Activated naive CD4-positive, alpha-beta T cell treated with anti-CD3 and anti-CD28 coated beads, Interleukin-2, amount 50 U/mL, for 24 hours (primary cell): ENCODE data around the gene UBC.

Experiments
- H3K27ac Mint-ChIP-seq: one replicate; pipeline ENCODE4 v1.8.0; 2021; ENCODE audit warnings: mild to moderate bottlenecking, mixed read lengths
- H3K27me3 Mint-ChIP-seq: one replicate; pipeline ENCODE4 v1.8.0; 2021; ENCODE audit warnings: mixed read lengths
- H3K36me3 Mint-ChIP-seq: one replicate; pipeline ENCODE4 v1.8.0; 2021; ENCODE audit warnings: mixed read lengths
- H3K4me1 Mint-ChIP-seq: one replicate; pipeline ENCODE4 v1.8.0; 2021; ENCODE audit warnings: mixed read lengths
- H3K4me3 Mint-ChIP-seq: one replicate; pipeline ENCODE4 v1.8.0; 2021; ENCODE audit warnings: mild to moderate bottlenecking, mixed read lengths
- H3K9me3 Mint-ChIP-seq: one replicate; pipeline ENCODE4 v1.8.0; 2021; ENCODE audit warnings: mixed read lengths

The UBC gene

DNA sequence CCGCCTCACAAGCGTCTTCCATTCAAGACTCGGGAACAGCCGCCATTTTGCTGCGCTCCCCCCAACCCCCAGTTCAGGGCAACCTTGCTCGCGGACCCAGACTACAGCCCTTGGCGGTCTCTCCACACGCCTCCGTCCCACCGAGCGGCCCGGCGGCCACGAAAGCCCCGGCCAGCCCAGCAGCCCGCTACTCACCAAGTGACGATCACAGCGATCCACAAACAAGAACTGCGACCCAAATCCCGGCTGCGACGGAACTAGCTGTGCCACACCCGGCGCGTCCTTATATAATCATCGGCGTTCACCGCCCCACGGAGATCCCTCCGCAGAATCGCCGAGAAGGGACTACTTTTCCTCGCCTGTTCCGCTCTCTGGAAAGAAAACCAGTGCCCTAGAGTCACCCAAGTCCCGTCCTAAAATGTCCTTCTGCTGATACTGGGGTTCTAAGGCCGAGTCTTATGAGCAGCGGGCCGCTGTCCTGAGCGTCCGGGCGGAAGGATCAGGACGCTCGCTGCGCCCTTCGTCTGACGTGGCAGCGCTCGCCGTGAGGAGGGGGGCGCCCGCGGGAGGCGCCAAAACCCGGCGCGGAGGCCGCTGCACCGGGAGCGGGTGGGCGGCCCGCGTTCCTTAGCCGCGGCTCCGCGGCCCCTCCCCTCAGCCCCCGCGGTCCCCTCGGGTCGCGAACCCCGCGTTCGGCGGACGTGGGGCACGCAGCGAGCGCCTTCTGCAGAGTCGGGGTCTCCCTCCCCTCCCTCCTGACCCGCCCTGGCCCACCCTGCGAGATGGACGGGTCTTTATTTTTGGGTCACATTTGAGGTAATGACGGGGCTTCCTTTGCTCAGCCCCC lies at the start of gene UBC:
TSS of gene UBC (minus strand) at position 259 of the 847 bp plus-strand sequence. CDS start 879 bp downstream, outside the sequence.
- no peaks in the 10 kb centered on the region for H3K9me3 Mint-ChIP-seq
- peaks cover 79% of the 10 kb centered on the region for H3K4me1 Mint-ChIP-seq
- H3K27me3 Mint-ChIP-seq, result no peaks in the 10 kb centered on the region
- H3K27ac Mint-ChIP-seq, result peak within 1 kb of the TSS; percentile 99
- H3K36me3 Mint-ChIP-seq, result peaks cover 28% of the 10 kb centered on the region
- peak within 1 kb of the TSS; percentile 98 for H3K4me3 Mint-ChIP-seq

DNA sequence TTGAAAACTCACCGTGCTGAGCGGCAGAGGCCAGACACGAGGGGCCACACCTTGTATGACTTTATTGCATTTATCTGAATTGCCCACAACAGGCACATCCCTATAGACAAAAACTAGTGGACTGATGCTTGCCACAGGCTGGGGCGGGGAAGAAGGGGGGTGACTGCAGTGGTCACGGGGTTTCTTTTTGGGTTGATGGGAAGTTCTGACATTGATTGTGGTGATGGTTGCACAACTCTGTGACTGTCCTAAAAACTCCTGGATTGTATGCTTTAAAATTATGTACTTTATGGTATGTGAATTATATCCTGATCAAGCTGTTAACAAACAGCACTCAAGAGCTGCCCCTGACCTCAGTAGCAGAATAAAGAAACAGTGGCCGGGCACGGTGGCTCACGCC lies 48.8 kb upstream of the UBC start:
- H3K36me3 Mint-ChIP-seq, result peaks cover 15% of the 10 kb centered on the region

DNA sequence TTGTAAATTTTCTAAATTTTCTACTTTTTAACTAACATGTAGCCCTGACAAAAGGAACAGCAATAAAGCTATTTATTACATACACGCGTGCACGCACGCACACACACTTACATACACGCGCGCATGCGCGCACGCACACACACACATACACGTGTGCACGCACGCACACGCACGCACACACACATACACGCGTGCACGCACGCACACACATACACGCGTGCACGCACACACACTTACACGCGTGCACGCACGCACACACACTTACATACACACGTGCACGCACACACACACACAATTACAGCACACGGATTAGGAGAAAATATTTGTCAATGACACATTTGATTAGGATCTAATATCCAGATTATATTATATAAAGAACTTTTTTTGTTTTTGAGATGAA lies 46.6 kb upstream of the UBC start:
- H3K9me3 Mint-ChIP-seq, result no peaks in the 10 kb centered on the region
- H3K27ac Mint-ChIP-seq, result no peak overlapping the region
- H3K36me3 Mint-ChIP-seq, result peaks cover 18% of the 10 kb centered on the region
- H3K27me3 Mint-ChIP-seq, result no peaks in the 10 kb centered on the region
- H3K4me3 Mint-ChIP-seq, result no peak overlapping the region
- no peaks in the 10 kb centered on the region for H3K4me1 Mint-ChIP-seq

More for the DNA sequence above, 48.8 kb upstream of the UBC start:
- Mint-ChIP-seq H3K4me3 (no peak overlapping the region), H3K27me3 (no peaks in the 10 kb centered on the region), H3K27ac (no peak overlapping the region), H3K9me3 (no peaks in the 10 kb centered on the region), H3K4me1 (no peaks in the 10 kb centered on the region)

DNA sequence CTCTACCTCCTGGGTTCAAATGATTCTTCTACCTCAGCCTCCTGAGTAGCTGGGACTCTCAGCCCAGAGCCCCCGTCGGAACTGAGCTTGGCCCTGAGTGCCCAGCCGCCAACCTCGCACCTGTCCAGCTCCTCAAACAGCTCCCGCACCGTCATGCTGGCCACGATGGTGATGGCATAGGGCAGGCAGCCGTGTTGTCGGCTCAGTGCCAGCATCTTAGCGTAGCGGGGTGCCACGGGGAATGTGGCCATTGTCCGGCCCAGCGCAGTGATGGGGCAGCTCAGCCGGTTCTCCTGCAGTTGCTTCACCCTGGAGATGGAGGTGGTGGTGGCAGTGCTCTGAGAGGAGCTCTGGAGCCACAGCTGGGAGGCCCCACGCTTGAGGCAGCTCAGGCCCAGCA lies 42.1 kb upstream of the UBC start:
- H3K4me3 Mint-ChIP-seq, result no peak overlapping the region
- no peak overlapping the region for H3K27ac Mint-ChIP-seq
- H3K27me3 Mint-ChIP-seq, result no peaks in the 10 kb centered on the region
- H3K36me3 Mint-ChIP-seq, result peaks cover 12% of the 10 kb centered on the region
- no peaks in the 10 kb centered on the region for H3K4me1 Mint-ChIP-seq
- no peaks in the 10 kb centered on the region for H3K9me3 Mint-ChIP-seq

DNA sequence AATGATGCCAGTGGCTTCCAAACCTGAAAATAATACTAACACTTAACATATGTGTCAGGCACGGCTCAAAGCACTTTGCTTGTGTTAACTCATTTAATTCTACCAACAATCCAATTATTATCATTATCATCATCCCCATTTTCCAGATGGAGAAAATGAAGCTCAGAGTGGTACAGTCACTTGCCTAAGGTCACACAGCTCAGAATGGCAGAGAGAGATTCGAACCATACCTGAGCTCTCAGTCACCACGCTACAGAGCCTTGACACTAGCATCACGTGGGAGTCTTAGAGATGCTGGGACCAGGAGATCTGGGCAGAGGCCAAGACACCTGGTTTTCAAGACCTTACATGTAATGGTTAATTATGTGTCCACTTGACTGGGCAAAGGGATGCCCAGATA lies 40.3 kb upstream of the UBC start:
- Mint-ChIP-seq H3K4me1 (no peaks in the 10 kb centered on the region), H3K9me3 (no peaks in the 10 kb centered on the region), H3K27ac (no peak overlapping the region), H3K27me3 (no peaks in the 10 kb centered on the region), H3K4me3 (no peak overlapping the region), H3K36me3 (peaks cover 11% of the 10 kb centered on the region)

DNA sequence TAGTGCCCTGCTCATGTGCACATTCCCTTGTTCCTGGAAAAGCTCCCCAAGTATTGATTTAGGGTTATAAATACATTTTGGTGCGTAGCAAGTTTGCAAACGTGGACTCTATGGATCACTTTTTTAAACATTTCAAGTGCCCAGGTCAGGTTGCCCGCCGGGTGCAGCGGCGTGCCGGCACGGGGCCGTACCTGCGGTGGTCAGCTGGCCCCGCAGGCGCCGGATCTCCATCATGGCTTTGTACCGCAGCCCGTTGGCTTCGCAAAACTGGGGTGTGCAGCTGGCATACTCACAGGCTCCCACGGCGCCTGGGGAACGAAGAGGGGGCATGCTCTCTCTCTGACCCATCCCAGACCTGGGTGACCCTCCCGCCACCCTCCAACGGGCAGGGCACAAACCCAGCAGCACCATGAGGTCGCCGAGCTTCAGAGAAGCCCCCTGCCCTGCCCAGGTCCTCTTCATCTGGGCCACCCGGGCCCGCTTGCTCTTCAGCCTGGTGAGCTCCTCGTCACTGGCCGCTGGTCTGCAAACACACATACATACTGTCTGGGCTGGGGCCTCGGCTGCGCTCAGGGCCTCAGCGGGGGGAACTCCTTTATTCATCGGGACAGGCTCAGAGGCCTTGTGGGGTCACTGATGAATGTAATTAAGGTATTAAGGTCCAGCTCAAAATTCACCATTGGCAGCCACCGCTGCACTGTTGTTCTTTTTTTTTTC lies 39.4 kb upstream of the UBC start:
- Mint-ChIP-seq H3K9me3 (no peaks in the 10 kb centered on the region), H3K36me3 (peaks cover 11% of the 10 kb centered on the region), H3K4me1 (no peaks in the 10 kb centered on the region), H3K27ac (no peak overlapping the region), H3K4me3 (no peak overlapping the region), H3K27me3 (no peaks in the 10 kb centered on the region)

DNA sequence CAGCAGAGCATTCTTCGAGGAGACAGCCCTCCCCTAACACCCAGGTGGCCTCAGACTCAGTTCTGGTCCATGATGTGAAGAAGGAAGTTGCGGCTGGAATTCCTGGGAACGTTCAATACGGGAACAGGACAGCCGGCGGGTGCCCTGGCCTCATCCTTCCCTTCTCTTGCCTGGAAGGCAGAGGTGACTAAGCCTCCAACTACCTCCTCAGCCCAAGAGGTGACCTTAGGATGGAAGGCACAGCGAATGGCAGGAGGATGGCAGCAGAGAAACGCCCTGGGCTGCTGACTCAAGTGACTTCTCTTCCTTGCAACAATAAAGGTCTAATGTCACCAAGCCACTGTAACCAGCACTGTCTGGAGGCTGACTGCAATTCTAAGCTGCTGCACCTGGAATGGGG lies 38.4 kb upstream of the UBC start:
- Mint-ChIP-seq H3K4me1 (no peaks in the 10 kb centered on the region), H3K4me3 (no peak overlapping the region), H3K9me3 (no peaks in the 10 kb centered on the region), H3K36me3 (peaks cover 11% of the 10 kb centered on the region), H3K27ac (no peak overlapping the region), H3K27me3 (no peaks in the 10 kb centered on the region)

DNA sequence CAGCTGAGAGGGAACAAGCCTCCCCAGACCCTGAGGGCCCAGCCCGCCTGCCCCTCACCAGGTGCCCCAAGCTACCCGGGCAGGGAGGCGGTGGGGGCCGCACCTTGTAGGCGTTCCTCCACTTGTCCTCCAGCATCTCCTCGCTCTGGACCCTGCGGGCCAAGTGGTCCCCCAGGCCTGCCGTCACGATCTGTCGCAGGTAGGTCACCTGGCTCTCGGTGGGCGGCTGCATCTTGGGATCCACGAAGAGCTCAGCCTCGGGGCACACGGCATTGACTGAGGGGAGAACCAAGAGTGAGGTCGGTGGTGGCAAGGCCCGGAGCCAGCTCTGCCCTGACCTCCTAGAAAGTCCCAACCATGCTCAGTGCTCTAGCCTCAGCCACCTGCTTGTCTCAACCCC lies 37.8 kb upstream of the UBC start:
- no peaks in the 10 kb centered on the region for H3K9me3 Mint-ChIP-seq
- H3K4me3 Mint-ChIP-seq, result no peak overlapping the region
- peaks cover 8% of the 10 kb centered on the region for H3K36me3 Mint-ChIP-seq
- H3K27ac Mint-ChIP-seq, result no peak overlapping the region
- H3K4me1 Mint-ChIP-seq, result no peaks in the 10 kb centered on the region
- H3K27me3 Mint-ChIP-seq, result no peaks in the 10 kb centered on the region

DNA sequence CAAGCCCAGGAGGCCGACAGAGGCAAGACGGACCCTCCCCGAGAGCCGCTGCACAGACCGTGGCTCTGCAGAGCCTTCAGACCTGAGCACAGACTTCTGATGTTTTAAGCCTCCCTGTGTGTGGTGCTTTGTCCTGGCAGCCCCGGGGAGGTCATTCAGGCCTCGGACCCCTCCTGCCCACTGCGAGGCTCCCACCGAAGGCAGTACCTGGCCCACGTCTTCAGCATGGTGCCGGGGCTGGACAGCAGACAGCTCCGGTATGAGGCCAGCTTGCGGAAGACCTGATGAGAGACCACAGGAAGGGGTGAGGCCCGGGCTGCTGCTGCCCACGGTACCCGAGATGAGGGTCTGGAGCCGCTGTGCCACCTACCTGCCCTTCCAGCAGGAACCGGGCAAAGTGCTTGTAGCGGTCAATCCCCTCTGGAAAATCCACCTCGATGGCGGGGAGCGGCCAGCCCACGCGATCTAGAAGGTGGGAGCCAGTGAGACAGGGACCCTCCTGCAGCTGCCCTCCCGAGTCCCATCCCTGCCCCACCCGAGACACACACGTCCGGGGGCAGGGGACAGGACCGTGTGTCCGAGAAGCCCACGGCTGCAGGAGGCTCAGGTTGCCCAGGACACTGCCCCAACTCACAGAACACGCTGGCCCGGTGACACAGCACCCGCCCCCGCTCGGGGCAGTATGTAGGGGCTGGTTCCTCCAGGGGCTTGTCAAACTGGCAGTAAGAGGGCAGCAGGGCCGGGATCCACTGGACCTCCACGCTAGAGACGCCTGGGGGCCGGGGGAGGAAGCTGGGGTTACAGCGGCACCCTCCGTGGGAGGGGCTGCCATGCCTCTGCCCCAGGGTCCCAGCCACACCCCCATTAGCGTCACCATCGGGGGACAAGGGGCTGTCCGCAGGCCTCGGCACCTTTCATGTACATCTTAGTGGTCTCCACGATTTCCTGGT lies 35.6 kb upstream of the UBC start:
- peaks cover 12% of the 10 kb centered on the region for H3K36me3 Mint-ChIP-seq
- no peaks in the 10 kb centered on the region for H3K27me3 Mint-ChIP-seq
- no peak overlapping the region for H3K27ac Mint-ChIP-seq
- no peak overlapping the region for H3K4me3 Mint-ChIP-seq
- H3K4me1 Mint-ChIP-seq, result no peaks in the 10 kb centered on the region
- H3K9me3 Mint-ChIP-seq, result no peaks in the 10 kb centered on the region

DNA sequence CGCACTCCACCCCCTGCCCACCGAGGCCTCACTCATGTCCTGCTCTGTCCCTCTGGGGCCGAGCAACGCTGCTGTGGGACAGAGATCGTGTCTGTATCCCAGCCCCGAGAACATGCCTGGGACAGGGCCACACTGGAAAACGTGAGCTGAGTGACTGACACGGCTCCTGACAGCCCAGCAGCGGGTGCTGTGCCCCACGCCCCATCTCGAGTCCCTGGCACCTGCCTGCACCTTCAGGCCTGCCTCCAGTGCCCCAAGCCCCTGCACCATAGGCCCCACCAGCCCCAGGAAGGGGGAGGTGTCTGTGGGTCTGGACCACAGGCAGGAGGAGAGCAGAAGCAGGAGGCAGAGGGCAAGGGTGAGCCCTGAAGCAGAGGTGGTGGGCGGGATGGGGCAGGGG lies 34.6 kb upstream of the UBC start:
- H3K36me3 Mint-ChIP-seq, result peaks cover 10% of the 10 kb centered on the region
- no peaks in the 10 kb centered on the region for H3K4me1 Mint-ChIP-seq
- H3K27me3 Mint-ChIP-seq, result no peaks in the 10 kb centered on the region
- H3K4me3 Mint-ChIP-seq, result no peak overlapping the region
- H3K27ac Mint-ChIP-seq, result no peak overlapping the region
- H3K9me3 Mint-ChIP-seq, result no peaks in the 10 kb centered on the region

DNA sequence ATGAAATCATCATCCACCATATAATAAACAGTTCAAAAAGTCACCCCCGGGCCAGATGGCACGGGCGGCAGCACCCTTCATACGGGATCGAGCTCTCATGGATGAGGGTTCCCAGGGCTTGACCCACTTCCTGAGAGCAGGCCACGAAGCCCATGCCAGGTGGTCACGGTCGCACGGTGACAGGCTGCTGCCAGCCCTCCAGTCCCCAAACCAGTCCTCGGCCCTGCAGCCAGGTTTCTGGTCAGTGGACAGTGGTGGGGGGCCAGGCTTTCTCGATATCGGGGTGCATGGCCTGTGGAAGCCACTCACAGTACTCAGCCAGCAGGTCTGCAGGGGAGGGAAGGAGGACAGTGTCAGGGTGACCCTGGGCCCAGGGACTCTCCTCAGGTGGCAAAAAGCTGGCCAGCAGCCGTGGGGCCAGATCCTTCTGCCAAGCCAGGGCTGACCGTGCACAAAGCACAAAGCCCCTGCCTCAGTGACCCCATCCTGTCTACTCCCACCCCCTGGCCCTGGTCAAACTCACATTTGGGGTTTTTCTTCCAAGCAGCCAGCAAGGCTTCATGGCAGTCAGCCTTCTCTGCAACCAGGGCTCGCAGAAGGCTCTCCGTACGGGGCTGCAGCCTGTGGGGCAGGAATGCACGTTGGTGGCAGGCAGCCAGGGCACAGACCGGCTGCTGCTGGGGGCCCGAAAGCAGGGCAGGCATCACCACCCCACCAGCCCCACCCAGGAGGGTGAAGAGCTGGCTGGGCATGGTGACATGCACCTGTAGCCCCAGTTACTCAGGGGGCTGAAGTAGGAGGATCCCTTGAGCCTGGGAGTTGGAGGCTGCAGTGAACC lies 33.3 kb upstream of the UBC start:
- Mint-ChIP-seq H3K27me3 (no peaks in the 10 kb centered on the region), H3K36me3 (peaks cover 12% of the 10 kb centered on the region)

DNA sequence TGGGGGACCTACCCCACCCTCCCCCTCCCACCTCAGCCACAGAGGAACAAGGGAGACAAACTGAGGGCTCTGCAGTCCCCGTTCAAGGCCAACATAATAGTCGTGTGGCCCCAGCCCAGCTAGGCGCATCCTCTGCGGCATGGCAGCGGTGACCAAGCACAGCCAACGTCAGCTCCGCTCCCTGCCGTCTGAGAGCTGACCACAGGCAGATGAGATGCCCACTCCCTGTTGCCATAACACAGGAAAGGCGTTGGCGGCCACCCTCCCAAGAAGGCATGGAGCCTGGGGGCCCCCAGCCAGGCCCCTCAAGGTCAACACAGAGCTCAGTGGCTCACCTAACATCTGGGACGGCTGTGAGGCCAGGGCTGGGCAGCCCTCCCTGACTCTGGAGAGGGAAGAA lies 32.6 kb upstream of the UBC start:
- Mint-ChIP-seq H3K9me3 (no peaks in the 10 kb centered on the region), H3K27me3 (no peaks in the 10 kb centered on the region), H3K4me1 (no peaks in the 10 kb centered on the region), H3K36me3 (peaks cover 12% of the 10 kb centered on the region), H3K4me3 (no peak overlapping the region), H3K27ac (no peak overlapping the region)

More for the DNA sequence above, 33.3 kb upstream of the UBC start:
- Mint-ChIP-seq H3K4me3 (no peak overlapping the region), H3K27ac (no peak overlapping the region), H3K9me3 (no peaks in the 10 kb centered on the region), H3K4me1 (no peaks in the 10 kb centered on the region)

DNA sequence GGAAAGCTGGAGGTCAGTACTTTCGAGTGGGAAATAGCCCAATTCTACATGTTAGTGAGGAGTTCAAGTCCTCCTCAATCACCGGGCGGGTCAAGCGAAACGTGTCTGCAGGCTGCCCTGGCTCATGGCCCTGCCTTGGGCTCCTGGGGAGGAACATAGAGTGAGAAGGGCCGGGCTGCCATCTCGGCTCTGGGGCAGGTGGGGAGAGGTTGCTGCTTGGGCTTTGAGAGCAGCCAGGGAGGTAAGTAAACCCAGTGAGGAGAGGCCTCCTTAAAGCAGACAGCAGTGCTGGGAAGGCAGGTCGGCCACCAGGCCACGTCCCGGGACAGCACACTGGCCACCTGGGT lies 32.0 kb upstream of the UBC start:
- H3K36me3 Mint-ChIP-seq, result peaks cover 11% of the 10 kb centered on the region
- no peaks in the 10 kb centered on the region for H3K27me3 Mint-ChIP-seq
- no peak overlapping the region for H3K27ac Mint-ChIP-seq
- no peak overlapping the region for H3K4me3 Mint-ChIP-seq
- no peaks in the 10 kb centered on the region for H3K4me1 Mint-ChIP-seq
- no peaks in the 10 kb centered on the region for H3K9me3 Mint-ChIP-seq

DNA sequence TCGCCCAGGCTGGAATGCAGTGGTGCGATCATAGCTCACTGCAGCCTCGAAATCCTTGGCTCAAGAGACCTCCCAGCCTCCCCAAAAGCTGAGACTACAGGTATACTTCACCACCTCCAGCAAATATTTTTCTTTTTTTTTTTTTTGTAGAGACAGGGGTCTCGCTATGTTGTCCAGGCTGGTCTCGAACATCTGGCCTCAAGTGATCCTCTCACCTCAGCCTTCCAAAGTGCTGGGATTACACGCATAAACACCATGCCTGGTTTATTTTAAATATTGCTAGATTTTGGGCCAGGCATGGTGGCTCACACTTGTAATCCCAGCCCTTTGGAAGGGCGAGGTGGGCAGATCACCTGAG lies 26.7 kb upstream of the UBC start:
- Mint-ChIP-seq H3K9me3 (no peaks in the 10 kb centered on the region), H3K4me1 (no peaks in the 10 kb centered on the region), H3K4me3 (no peak overlapping the region), H3K36me3 (peaks cover 4% of the 10 kb centered on the region), H3K27ac (peak overlapping the region; percentile 25), H3K27me3 (no peaks in the 10 kb centered on the region)
